ENCODE results near the gene SLC12A4. TPM values are rescaled to one million over a fixed set of nuclear protein-coding genes. Genes with fewer than 3 reads are reported as not detected.
A peak's percentile ranks its signal among the peaks of the same experiment; 100 is the strongest.

The SLC12A4 gene
- total RNA-seq, 1 experiment from 2014 or later: 33.2 TPM

GRCh38 chr16:67971111-67971510 is 2.7 kb upstream of the SLC12A4 start:
- BruUV-seq (replicated peaks): no TSS peak
- H3K27me3 ChIP-seq (ENCODE audit: low read length): no peaks in the 10 kb centered on the region
- POLR2A ChIA-PET (ENCODE audit: unreplicated experiment): no interaction called here
- H3K4me3 ChIP-seq (ENCODE audit: low read length): no peak overlapping the region
- H3K9me3 ChIP-seq (ENCODE audit: low read length): no peaks in the 10 kb centered on the region
- no peak overlapping the region for H3K9ac ChIP-seq (ENCODE audit: low read length)
- H4K20me1 ChIP-seq (ENCODE audit: low read length): no peaks in the 10 kb centered on the region
- DNase-seq (no peak), ATAC-seq (no peak)
- H3K9me2 ChIP-seq (replicated peaks; ENCODE audit: low read length): no peaks in the 10 kb centered on the region
- peaks cover 20% of the 10 kb centered on the region for H3K79me2 ChIP-seq (ENCODE audit: low read length)
- no peaks in the 10 kb centered on the region for H3K36me3 ChIP-seq (ENCODE audit: low read depth, low read length)
- no peak overlapping the region for H3K27ac ChIP-seq (ENCODE audit: low read length)
- CTCF ChIA-PET: no interaction called here
- TF ChIP-seq CTCF (conservative IDR thresholded peaks at IDR 0.05; ENCODE audit: low read depth, low read length) (no peak), EZH2 (IDR thresholded peaks at IDR 0.05; ENCODE audit: low read length, unreplicated experiment) (no peak), EZH2phosphoT487 (IDR thresholded peaks at IDR 0.05; ENCODE audit: borderline replicate concordance, low read length) (no peak)
- peaks cover 17% of the 10 kb centered on the region for H3K4me1 ChIP-seq (ENCODE audit: insufficient read depth, low read length)
- intact Hi-C loops (cut with micrococcal nuclease): no loop called here
- H3K4me2 ChIP-seq (ENCODE audit: low read length): no peak overlapping the region
- no peaks in the 10 kb centered on the region for H3F3A ChIP-seq (ENCODE audit: low read length, unreplicated experiment)
- H2AFZ ChIP-seq (ENCODE audit: low read length): no peak overlapping the region

- H3K27ac ChIP-seq (ENCODE audit: low read length): no peak overlapping the region
- no peaks in the 10 kb centered on the region for H3K9me3 ChIP-seq (ENCODE audit: low read length)
- H3K27me3 ChIP-seq (ENCODE audit: low read length): no peaks in the 10 kb centered on the region
- TF ChIP-seq EZH2phosphoT487 (IDR thresholded peaks at IDR 0.05; ENCODE audit: borderline replicate concordance, low read length) (no peak), CTCF (conservative IDR thresholded peaks at IDR 0.05; ENCODE audit: low read depth, low read length) (no peak)
- no peak for ATAC-seq
- H3K9ac ChIP-seq (ENCODE audit: low read length): peak overlapping the region; percentile 81; the same call in 1 of the 2 replicates
- peak overlapping the region; percentile 94 for H3K4me3 ChIP-seq (ENCODE audit: low read length)
- H3K36me3 ChIP-seq (ENCODE audit: low read depth, low read length): no peaks in the 10 kb centered on the region
- BruUV-seq (replicated peaks): no TSS peak
- intact Hi-C loops (cut with micrococcal nuclease): no loop called here
- H3K4me1 ChIP-seq (ENCODE audit: insufficient read depth, low read length): peaks cover 17% of the 10 kb centered on the region
- peaks cover 29% of the 10 kb centered on the region for H3K79me2 ChIP-seq (ENCODE audit: low read length)
- ChIA-PET POLR2A (ENCODE audit: unreplicated experiment) (no interaction called here), CTCF (no interaction called here)
- H3K4me2 ChIP-seq (ENCODE audit: low read length): peak overlapping the region; percentile 95
- H2AFZ ChIP-seq (ENCODE audit: low read length): peak overlapping the region; percentile 92
- H3K9me2 ChIP-seq (replicated peaks; ENCODE audit: low read length): no peaks in the 10 kb centered on the region
- H4K20me1 ChIP-seq (ENCODE audit: low read length): no peaks in the 10 kb centered on the region
- no peaks in the 10 kb centered on the region for H3F3A ChIP-seq (ENCODE audit: low read length, unreplicated experiment)
- no peak for DNase-seq
Measured at GRCh38 chr16:67969254-67970039, 1.0 kb upstream of the SLC12A4 start.

- Histone ChIP-seq H3K9me3 (ENCODE audit: low read length) (no peaks in the 10 kb centered on the region), H2AFZ (ENCODE audit: low read length) (peak overlapping the region; percentile 92), H3K9me2 (replicated peaks; ENCODE audit: low read length) (no peaks in the 10 kb centered on the region), H3K4me1 (ENCODE audit: insufficient read depth, low read length) (peaks cover 17% of the 10 kb centered on the region), H3F3A (ENCODE audit: low read length, unreplicated experiment) (no peaks in the 10 kb centered on the region), H3K79me2 (ENCODE audit: low read length) (peaks cover 29% of the 10 kb centered on the region), H3K36me3 (ENCODE audit: low read depth, low read length) (no peaks in the 10 kb centered on the region), H3K4me3 (ENCODE audit: low read length) (peak overlapping the region; percentile 94), H4K20me1 (ENCODE audit: low read length) (no peaks in the 10 kb centered on the region), H3K4me2 (ENCODE audit: low read length) (peak overlapping the region; percentile 95), H3K27me3 (ENCODE audit: low read length) (no peaks in the 10 kb centered on the region), H3K9ac (ENCODE audit: low read length) (peak overlapping the region; percentile 81), H3K27ac (ENCODE audit: low read length) (no peak overlapping the region)
- ATAC-seq (peak; percentile 42), DNase-seq (peak; percentile 18)
- no TSS peak for BruUV-seq (replicated peaks)
- intact Hi-C loops (cut with micrococcal nuclease): no loop called here
- POLR2A ChIA-PET (ENCODE audit: unreplicated experiment): interaction anchor here (0.5 kb wide), 1 partner anchor 130 kb away, joined by 3 read pairs; no protein-coding TSS in a partner anchor
- CTCF ChIA-PET: no interaction called here
- no peak for TF ChIP-seq EZH2 (IDR thresholded peaks at IDR 0.05; ENCODE audit: low read length, unreplicated experiment)
- no peak for TF ChIP-seq EZH2phosphoT487 (IDR thresholded peaks at IDR 0.05; ENCODE audit: borderline replicate concordance, low read length)
- TF ChIP-seq CTCF (conservative IDR thresholded peaks at IDR 0.05; ENCODE audit: low read depth, low read length): no peak
Measured at GRCh38 chr16:67967958-67968399, 458 bp downstream of the SLC12A4 start.

Data from PC-3 (cell line).